Measurements from ENCODE around the gene TANK.
"Not testable (repeated sequence)": the region's sequence is repeated elsewhere in the genome, so short reads cannot be mapped to it uniquely, and the experiment has no call there.

TANK gene

DNA sequence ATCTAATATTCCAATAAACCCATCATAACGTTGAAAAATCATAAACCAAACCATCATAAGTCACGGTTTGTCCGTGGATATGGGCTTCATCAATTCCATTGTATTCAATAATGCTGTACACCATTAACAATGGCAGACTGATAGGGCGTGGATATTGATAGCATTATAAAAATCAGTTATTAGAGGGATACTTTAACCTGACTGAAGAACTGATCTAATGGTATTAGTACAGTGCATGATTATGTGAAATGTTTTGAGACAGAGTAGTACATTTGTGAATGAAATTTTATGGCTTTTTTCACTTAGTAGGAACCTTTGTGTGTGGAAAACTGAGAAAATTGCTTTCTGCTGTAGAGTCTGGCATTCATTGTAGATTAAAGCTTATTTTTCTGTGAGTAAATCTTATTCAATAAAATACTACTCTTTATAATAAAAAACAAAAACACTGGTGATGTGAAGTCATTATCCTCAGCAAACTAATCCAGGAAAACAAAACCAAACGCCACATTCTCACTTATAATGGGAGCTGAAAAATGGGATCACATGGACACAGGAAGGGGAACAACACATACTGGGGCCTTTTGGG is 119.1 kb downstream of the TANK start:
- peak; percentile 96 for FAIRE-seq

DNA sequence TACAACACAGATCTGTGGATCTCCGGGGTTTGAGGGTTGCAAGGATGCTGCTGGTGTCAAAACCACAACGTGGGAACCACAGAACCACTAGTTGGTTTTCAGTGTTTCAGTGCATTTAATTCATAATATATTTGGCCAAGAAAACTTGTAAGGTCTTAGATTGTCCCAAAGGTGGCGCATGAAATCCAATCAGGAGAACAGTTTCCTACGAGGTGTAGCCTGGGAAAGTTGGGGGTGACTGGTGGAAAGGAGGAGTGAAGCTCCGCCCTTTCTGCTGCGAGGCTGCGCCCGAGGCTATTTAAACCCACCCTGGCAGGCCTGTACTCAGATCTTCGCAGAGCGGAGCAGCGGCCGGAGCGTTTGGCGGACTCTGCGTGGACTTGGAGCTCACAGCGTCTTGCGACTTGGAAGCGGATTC is 120.7 kb downstream of the TANK start:
- not testable (repeated sequence) for FAIRE-seq

DNA sequence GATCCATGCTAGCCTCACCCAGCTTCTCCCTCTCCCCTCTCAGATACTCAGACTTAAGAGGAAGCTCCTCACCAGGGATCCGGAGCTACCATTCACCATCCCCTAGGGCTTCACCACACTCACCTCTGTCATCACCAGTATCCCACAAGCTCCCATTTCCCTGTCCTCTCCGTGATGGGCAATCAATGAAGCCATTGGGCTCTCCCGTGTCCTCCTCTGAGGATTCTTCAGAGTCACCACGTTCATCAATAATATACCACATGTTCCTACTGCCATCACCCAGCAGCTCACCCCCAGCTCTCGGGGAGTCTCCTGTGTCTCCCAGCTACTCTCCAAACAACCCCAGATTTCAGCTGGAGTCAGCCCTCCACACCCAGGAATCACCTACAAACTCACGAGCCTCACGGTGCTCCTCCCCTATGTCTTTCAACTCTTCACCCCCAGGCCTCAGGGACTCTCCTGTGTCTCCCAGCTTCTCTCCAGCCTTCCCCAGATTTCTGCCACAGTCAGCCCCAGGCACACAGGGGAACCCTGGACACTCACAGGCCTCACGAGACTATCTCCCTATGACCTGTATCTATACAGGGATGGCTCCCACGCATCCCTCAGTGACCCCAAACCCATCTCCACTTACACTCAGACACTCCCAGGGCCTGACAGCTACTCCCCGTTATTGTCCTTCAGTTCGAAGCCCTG is 121.5 kb downstream of the TANK start:
- FAIRE-seq = not testable (repeated sequence)

DNA sequence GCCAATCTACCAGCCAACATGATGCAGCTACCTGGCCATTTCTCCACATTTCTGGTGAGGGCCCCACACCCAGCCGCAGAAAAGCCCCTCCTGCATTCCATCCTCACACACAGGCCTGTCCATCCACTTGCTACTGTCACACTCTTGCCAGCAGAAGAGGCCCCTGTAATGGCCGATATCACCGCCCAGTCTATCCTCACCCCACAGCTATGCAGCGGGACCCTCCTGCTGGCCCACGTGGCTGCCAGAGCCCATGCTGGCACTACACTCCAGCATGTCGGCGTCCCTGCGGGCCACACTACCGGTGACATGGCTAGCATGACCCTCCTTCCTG is 122.0 kb downstream of the TANK start:
- not testable (repeated sequence) for FAIRE-seq

DNA sequence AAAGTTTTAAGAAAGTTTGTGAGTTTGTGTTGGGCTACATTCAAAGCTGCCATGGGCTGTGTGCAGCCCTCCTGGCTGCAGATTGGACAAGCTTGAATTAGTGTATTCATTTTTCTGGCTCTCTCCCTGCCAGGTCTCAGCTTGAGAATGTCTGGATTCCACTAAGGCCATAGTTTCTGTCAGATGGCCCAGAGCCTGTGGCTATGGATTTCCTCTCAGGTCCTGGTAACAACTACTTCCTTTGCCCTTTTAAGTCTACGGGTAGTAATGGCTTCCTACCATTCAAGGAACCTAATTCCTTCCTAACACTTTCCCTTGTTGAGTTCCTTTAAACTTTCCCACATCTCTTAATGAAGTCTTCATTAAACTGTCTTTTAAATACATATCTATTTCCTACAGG is 123.7 kb downstream of the TANK start:
- FAIRE-seq = no peak
